ENCODE measurements around the gene GARNL3.

- TF ChIP-seq CTCF (IDR thresholded peaks at IDR 0.05; ENCODE audit: low read length): no peak
- TF ChIP-seq EZH2 (IDR thresholded peaks at IDR 0.05; ENCODE audit: borderline replicate concordance, low read length): no peak
Measured at GRCh38 chr9:127248241-127248640, 16.3 kb upstream of the GARNL3 start.

Measured in OCI-LY1 (cell line).